ENCODE data around the gene GJC3.
A peak's percentile ranks its signal among the peaks of the same experiment; 100 is the strongest.
"Not testable (repeated sequence)": the region's sequence is repeated elsewhere in the genome, so short reads cannot be mapped to it uniquely, and the experiment has no call there.

GJC3 gene

GRCh38 chr7:99930376-99930775 is 956 bp upstream of the GJC3 start:
- no peak for DNase-seq (ENCODE audit: low read depth in 1 of 2, low spot score in 1 of 2)

GRCh38 chr7:99929730-99930053 is 272 bp upstream of the GJC3 start:
- DNase-seq (ENCODE audit: low read depth in 1 of 2, low spot score in 1 of 2), result no peak

DNA sequence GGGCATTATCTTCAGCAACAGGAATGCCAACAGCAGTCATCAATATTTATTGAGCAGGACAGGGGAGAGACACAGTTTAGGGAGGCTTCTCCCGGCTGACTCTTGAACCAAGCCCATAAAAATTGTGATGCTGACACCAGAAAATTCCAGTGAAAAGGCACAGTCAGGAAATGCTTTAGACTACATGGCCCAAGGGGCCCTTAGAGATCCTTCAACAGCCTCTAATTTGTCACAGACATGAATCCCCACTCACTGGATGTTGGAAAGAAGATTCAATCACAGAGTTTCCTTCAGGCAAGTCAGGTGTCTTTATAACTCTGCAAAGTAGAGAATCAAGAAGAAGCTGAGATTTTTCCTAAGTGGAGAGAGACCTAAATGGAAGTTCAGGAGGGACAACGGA is 1.2 kb downstream of the GJC3 start:
- DNase-seq (ENCODE audit: low read depth in 1 of 2, low spot score in 1 of 2), result no peak

- no peak for DNase-seq (ENCODE audit: low read depth in 1 of 2, low spot score in 1 of 2)
Measured at GRCh38 chr7:99927536-99927935, 1.9 kb downstream of the GJC3 start.

- DNase-seq (ENCODE audit: low read depth in 1 of 2, low spot score in 1 of 2), result no peak
Measured at GRCh38 chr7:99926321-99926720, 3.1 kb downstream of the GJC3 start.

DNA sequence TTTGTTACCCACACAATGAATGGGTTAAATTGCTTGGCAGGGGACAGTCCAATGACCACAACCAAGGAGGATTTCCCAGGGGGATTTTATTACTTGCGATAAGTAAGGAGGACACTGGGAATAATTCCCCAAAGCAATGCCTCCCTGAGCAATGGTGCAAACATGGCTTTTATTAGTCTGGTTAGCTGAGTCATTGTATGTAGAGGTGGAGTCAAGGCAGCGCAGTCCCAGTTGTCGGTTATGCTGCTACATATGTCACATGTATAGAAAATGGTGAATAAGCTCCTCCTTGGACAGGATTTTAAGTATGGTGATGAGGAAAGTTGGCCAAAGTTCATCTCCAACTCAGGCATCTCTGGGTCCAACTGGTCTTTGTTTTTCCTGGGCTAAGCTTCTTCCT is 6.2 kb downstream of the GJC3 start:
- no peak for DNase-seq (ENCODE audit: low read depth in 1 of 2, low spot score in 1 of 2)

DNA sequence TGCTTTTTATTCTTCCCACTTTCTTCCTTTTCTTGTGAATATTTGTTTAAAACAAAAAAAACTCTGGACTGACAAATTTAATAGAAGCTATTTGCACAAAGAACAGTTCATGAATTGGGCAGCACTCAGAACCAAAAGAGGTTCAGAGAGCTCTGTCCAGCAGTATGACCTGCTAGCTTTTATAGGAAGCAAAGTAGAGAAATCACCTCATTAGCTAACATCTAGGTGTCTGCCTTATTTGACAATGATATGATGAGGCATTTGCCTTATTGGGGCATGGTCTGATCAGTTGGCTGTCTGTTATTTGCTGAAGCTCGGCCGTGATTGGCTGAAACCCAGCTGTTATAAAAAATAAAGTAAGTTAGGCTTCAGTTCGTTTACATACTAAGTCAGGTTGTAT is 9.3 kb downstream of the GJC3 start:
- DNase-seq (ENCODE audit: low read depth in 1 of 2, low spot score in 1 of 2), result no peak

DNA sequence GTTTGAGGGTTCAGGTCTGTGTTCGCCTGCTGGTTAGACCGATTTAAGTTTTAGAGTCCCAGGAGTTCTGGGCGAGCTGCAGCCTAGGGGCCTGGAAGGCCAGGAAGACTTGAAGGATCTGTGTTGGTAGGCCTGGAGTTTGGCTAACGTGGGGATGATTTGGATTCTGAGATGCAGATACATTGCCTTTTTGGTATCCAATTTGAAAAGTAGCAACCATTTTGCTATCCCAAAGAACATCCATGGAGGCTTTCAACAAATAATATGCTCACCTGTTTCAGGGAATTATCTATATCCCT is 9.7 kb downstream of the GJC3 start:
- no peak for DNase-seq (ENCODE audit: low read depth in 1 of 2, low spot score in 1 of 2)

GRCh38 chr7:99918959-99919813 is 10.2 kb downstream of the GJC3 start, which contains the start of gene TRIM4:
TSS of gene TRIM4 (minus strand) at chr7:99919530. CDS start at chr7:99919401, 129 bp downstream.
- DNase-seq (ENCODE audit: low read depth in 1 of 2, low spot score in 1 of 2), result peak; percentile 79 to 81

GRCh38 chr7:99910976-99911375 is 18.4 kb downstream of the GJC3 start:
- no peak for DNase-seq (ENCODE audit: low read depth in 1 of 2, low spot score in 1 of 2)

- DNase-seq (ENCODE audit: low read depth in 1 of 2, low spot score in 1 of 2), result no peak
Measured at GRCh38 chr7:99901581-99901980, 27.8 kb downstream of the GJC3 start.

GRCh38 chr7:99899830-99900519 is 29.4 kb downstream of the GJC3 start:
- no peak for DNase-seq (ENCODE audit: low read depth in 1 of 2, low spot score in 1 of 2)

- DNase-seq (ENCODE audit: low read depth in 1 of 2, low spot score in 1 of 2), result no peak
Measured at GRCh38 chr7:99898836-99899235, 30.6 kb downstream of the GJC3 start.

DNA sequence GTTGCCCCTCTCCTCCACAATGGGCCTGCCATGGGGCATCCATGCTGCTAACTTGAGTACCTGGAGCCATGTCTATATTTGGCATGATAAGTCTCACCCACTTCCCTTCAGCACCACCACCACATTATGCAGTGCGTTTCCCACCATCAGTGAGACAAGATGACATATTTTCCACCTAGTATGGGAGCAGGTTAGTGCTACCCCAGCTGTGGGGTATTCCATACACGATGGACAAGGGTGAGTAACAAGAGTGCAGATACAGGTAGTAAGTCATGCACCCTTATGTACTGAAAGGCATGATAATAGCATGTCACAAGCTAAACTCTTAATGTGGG is 31.4 kb downstream of the GJC3 start:
- no peak for DNase-seq (ENCODE audit: low read depth in 1 of 2, low spot score in 1 of 2)

- no peak for DNase-seq (ENCODE audit: low read depth in 1 of 2, low spot score in 1 of 2)
Measured at GRCh38 chr7:99897322-99898022, 31.9 kb downstream of the GJC3 start.

- no peak for DNase-seq (ENCODE audit: low read depth in 1 of 2, low spot score in 1 of 2)
Measured at GRCh38 chr7:99894738-99895137, 34.7 kb downstream of the GJC3 start.

- no peak for DNase-seq (ENCODE audit: low read depth in 1 of 2, low spot score in 1 of 2)
Measured at GRCh38 chr7:99893280-99893679, 36.1 kb downstream of the GJC3 start.

- not testable (repeated sequence) for DNase-seq (ENCODE audit: low read depth in 1 of 2, low spot score in 1 of 2)
Measured at GRCh38 chr7:99890348-99890747, 39.1 kb downstream of the GJC3 start.

DNA sequence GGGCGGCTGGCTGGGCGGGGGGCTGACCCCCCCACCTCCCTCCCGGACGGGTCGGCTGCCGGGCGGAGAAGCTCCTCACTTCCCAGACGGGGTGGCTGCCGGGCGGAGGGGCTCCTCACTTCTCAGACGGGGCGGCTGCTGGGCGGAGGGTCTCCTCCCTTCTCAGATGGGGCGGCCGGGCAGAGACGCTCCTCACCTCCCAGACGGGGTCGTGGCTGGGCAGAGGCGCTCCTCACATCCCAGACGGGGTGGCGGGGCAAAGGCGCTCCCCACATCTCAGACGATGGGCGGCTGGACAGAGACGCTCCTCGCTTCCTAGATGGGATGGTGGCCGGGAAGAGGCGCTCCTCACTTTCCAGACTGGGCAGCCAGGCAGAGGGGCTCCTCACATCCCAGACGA is 41.1 kb downstream of the GJC3 start:
- not testable (repeated sequence) for DNase-seq (ENCODE audit: low read depth in 1 of 2, low spot score in 1 of 2)

GRCh38 chr7:99881370-99881769 is 48.0 kb downstream of the GJC3 start:
- no peak for DNase-seq (ENCODE audit: low read depth in 1 of 2, low spot score in 1 of 2)

- no peak for DNase-seq (ENCODE audit: low read depth in 1 of 2, low spot score in 1 of 2)
Measured at GRCh38 chr7:99876933-99877332, 52.5 kb downstream of the GJC3 start, which contains the start of gene OR2AE1. TSS of gene OR2AE1 (minus strand) at chr7:99877033. CDS start at chr7:99877033, 0 bp downstream.

DNA sequence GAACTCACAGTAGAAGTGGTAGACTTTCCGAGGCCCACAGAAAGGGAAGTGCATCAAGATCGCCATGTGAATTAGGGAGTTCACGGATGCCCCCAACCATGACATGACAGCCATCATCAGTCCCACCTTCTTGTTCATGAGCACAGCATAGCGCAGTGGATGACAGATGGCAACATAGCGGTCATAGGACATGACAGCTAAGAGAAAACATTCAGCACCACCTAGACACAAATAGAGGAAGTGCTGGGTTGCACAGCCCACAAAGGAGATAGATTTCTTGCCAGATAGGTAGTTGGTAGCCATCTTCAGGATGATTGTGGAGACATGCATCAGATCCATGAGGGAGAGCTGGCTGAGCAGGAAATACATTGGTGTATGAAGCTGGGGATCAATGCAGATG is 52.9 kb downstream of the GJC3 start:
- DNase-seq (ENCODE audit: low read depth in 1 of 2, low spot score in 1 of 2), result no peak

All from stimulated activated CD4-positive, alpha-beta T cell treated with anti-CD3 and anti-CD28 coated beads, Interleukin-15, amount 100 ng/mL, for 1 hour (primary cell).